ENCODE measurements around the gene NELL1.

NELL1 gene

GRCh38 chr11:21564095-21564494 lies 894.7 kb downstream of the NELL1 start:
- TF ChIP-seq CTCF (IDR thresholded peaks at IDR 0.05): no peak

GRCh38 chr11:21564833-21565682 lies 895.7 kb downstream of the NELL1 start:
- no peak for TF ChIP-seq CTCF (IDR thresholded peaks at IDR 0.05)

GRCh38 chr11:21566521-21567117 lies 897.2 kb downstream of the NELL1 start:
- no peak for TF ChIP-seq CTCF (IDR thresholded peaks at IDR 0.05)

GRCh38 chr11:21567645-21568290 lies 898.4 kb downstream of the NELL1 start:
- no peak for TF ChIP-seq CTCF (IDR thresholded peaks at IDR 0.05)

- TF ChIP-seq CTCF (IDR thresholded peaks at IDR 0.05): no peak
These were observed 902.8 kb downstream of the NELL1 start for GRCh38 chr11:21572210-21572609.

- TF ChIP-seq CTCF (IDR thresholded peaks at IDR 0.05): no peak
These were observed 913.4 kb downstream of the NELL1 start for GRCh38 chr11:21582791-21583190.

GRCh38 chr11:21588754-21589153 lies 919.4 kb downstream of the NELL1 start:
- TF ChIP-seq CTCF (IDR thresholded peaks at IDR 0.05): no peak

All from LNCAP (cell line).